Gastrocnemius medialis (tissue), 4 donors: ENCODE results near the gene PRRT1.

Experiments used
- POLR2A ChIP-seq, 2 donors: fragments of 450-650 bp; IDR thresholded peaks; one replicate each; pipeline ENCODE4 v1.6.1; 2017; ENCODE audit warnings: antibody characterized with exemption in 2 of 2, mild to moderate bottlenecking in 2 of 2, moderate library complexity in 2 of 2
- TF ChIP-seq, protein P1 (sequence below), 5 experiments: fragments of 450-650 bp in 3 of 5; fragments of 200-600 bp in 2 of 5; sonication (generic) in 2 of 5; IDR thresholded peaks in 4 of 5; conservative IDR thresholded peaks in 1 of 5; 1 replicate in 4 of 5; 2 replicates in 1 of 5; pipeline ENCODE4 v1.5.1; 2016 to 2019; ENCODE audit warnings: antibody characterized with exemption in 5 of 5, mild to moderate bottlenecking in 3 of 5, moderate library complexity in 3 of 5

DNA sequence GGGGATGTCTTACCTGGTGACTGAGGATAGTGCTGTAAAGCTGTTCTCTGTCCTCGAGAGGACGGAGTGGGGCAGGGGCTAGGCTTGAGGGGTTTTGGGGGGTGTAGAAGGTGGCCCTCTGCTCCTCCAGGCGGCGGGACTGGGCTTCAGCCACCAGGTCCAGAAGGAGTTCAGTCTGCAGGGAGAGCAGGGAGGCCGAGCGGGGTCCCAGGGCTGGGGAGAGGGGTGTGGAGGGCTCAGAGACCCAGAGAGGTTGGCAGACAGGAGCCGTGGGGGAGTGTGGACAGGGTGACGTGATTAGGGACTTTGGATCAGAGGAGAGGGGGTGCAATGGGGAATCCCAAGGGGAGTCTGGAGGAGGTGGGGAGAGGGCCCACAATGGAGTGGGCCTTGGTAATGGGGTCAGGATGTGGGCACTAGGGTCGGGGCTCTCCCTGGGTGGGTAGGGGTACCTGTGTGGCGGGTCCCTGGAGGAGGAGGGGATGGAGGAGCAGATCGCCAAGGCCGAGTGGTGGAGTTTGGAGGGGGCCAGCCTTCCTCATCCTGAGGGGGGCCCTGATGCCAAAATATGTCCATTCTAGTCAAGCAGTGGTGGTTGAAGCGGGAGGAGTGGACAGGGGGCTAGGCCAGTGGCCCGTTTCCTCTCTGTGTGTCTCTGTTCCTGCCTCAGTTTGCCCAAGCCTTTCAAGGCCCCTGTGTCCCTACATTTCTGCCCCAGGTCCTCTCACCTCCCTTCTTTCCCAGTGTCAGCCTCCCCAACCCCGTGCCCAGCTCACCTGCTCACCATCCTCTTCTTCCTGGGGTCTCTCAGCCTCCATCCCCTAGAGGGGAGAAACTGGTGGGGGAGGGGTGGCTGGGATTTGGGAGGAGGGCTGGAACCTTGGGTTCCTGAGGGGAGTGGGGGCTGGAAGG lies 40.2 kb upstream of the PRRT1 start:
- TF ChIP-seq, protein P1, sequence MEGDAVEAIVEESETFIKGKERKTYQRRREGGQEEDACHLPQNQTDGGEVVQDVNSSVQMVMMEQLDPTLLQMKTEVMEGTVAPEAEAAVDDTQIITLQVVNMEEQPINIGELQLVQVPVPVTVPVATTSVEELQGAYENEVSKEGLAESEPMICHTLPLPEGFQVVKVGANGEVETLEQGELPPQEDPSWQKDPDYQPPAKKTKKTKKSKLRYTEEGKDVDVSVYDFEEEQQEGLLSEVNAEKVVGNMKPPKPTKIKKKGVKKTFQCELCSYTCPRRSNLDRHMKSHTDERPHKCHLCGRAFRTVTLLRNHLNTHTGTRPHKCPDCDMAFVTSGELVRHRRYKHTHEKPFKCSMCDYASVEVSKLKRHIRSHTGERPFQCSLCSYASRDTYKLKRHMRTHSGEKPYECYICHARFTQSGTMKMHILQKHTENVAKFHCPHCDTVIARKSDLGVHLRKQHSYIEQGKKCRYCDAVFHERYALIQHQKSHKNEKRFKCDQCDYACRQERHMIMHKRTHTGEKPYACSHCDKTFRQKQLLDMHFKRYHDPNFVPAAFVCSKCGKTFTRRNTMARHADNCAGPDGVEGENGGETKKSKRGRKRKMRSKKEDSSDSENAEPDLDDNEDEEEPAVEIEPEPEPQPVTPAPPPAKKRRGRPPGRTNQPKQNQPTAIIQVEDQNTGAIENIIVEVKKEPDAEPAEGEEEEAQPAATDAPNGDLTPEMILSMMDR (IDR thresholded peaks at IDR 0.05 in 4 of 5, conservative IDR thresholded peaks at IDR 0.05 in 1 of 5), result no peak
- TF ChIP-seq POLR2A (IDR thresholded peaks at IDR 0.05), result no peak
